Inflammatory macrophage treated with lipopolysaccharide for 4 hours (primary cell): Measurements from ENCODE around the gene ZC3H12C.
"Not testable (repeated sequence)": the region's sequence is repeated elsewhere in the genome, so short reads cannot be mapped to it uniquely, and the experiment has no call there.

ENCODE experiments used
- DNase-seq: peaks from one replicate; pipeline ENCODE4 v3.0.0-alpha.2; 2020

Gene ZC3H12C

DNA sequence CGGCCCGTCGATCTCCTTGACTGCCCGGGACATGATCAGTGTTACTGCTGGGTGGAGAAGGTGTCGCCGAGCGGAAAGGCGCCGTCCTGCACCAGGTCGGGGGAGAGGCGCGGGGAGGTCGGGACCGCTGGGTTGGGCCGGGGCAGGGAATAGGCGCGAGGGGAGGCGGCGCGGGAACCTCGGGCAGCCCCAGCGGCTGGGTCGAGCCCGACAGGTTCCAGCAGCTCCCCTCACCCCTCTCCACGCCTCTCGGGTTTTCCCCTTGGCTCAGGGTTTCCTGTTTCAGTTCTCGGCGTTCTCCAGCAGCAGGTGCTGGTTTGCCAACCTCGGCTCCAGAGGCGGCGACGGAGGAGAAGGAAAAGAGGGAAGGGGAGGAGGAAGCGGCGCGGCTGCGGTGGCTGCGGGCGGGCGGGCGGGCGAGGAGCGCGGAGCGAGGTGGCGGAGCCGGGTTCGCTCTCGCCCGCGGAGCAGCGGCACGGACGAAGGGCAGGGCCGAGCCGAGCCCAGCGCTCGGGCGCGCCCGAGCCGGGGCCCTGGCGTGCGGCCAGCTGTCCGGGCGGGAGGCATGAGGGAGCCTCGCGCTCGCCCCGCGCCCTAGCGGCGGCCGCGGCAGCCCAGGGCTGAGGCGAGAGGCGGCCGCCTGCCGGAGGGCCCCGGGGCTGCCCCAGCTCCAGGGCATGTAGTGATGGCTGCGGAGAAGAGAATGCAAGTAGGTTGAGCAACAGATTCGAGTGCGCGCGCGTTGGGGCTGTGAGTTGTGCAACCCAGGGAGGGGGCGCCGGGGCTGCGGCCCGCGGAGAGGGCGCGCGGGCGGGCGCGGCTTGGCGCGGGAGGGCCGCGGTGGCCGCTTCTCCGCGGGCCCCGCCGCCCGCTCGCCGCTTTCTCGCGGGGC, at the start of gene ZC3H12C:
Gene ZC3H12C, plus strand, starts transcription at position 878 of the 892 bp plus-strand sequence. CDS start 20 bp downstream, outside the sequence.
- peak; percentile 90 for DNase-seq

DNA sequence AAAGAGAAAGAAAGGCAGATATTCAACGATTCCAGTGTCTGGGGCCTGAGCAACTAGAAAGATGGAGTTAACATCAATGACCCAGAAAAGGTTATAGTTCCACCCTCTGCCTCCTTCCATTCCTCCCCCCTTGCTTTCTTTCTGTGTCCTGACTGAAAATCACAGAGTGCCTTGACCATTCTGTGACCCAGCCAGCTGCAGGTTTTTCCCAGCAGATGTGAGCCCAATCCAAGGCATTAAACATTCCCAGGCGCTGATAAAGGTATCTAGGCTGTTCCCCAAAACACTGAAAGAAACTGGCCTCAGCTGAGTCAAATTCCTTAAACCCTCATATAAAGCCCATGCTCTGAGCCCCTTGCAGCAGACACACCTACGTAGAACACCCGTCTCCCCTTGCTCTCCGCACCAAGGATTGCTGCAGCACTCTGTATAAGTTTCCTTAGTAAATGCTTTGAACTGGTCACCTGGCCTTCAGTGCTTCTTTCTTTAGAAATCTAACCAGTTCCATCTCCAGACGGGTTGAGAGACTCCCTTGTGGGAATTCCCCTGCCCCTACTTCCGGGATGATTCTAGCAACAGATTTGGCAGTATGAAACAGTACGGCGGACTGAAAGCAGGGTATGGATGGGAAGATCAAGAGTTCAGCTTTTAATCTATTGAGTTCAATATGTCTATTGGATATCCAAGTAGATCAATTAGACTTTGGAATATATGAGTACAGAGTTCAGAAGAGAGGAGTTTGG, 48.8 kb upstream of the ZC3H12C start:
- DNase-seq, result no peak

DNA sequence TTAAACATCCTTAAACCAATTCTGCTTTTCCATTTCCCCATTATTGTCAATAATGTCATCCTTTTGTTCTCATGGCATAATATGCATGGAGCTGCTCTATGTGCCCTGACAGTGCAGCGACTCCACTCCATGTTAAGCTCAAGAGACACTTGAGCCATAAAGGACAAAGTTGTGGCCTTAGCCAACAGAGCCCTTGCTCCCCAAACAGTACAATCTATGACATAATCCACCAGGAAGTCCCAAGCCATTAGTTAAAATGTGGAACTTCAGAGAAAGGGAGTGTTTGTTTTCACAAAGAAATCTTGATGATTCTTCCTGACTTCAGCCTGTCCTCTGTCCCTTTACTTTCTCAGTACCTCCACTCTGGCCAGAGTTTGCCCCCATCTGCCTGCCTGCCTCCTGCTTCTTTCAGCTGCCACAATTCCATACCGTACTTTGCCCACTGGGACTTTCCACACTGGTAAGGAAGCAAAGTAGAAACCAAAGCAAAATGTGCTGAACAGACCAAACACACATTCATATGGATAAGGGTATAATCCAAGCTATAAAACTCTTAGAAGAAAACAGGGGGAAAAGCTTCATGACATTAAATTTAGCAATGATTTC, 46.3 kb upstream of the ZC3H12C start:
- peak; percentile 33 for DNase-seq

DNA sequence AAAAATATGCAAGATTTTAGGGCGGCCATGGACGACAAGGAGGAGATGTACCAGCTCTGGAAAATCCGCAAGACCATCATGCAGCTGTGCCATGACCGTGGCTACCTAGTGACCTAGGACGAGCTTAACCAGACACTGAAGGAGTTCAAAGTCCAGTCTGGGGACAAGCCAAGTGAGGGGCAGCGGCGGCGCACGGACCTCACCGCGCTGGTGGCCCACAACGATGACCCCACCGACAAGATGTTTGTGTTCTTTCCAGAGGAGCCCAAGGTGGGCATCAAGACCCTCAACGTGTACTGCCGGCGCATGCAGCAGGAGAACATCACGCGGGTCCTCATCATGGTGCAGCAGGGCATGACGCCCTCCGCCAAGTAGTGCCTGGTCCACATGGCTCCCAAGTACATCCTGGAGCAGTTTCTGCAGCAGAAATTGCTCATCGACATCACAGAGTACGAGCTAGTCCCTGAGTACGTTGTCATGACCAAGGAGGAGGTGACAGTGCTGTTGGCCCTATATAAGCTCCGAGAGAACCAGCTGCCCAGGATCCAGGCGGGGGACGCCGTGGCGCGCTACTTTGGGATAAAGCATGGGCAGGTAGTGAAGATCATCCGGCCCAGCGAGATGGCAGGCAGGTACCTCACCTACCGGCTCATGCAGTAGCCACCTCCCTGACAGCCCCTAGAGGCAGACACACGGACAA, 43.5 kb upstream of the ZC3H12C start:
- no peak for DNase-seq

DNA sequence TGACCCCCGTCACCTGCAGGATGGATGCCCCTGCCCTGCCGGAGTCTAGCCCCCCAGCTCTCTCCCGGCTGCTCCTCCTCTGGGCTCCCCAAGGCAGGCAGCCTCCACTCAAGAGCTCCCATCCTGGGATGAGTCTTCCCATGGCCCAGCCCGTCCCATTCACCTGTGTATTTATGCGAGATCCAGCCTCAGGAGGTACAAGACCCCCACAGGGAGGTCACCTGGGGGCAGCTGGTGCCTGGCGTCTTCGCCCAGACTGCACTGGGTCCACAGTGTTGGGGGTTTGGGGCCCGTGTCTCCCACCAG, 43.0 kb upstream of the ZC3H12C start:
- DNase-seq, result no peak

DNA sequence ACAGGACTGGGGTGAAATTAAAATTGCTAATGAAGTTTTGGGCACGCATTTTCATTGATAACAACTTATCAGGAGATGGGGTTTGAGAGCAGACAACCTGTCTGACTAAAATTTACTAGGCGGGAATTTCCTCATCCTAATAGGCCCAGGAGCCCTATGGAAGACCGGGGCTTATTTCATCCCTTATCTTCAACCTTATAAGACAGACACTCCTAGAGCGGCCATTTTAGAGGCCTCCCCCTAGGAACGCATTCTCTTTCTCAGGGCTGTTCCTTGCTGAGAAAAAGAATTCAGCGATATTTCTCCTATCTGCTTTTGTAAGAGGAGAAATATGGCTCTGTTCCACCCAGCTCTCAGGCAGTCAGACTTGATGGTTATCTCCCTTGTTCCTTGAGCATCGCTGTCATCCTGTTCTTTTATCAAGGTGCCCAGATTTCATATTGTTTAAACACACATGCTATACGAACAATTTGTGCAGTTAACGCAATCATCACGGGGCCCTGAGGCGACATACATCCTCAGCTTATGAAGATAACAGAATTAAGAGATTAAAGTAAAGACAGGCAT, 39.3 kb upstream of the ZC3H12C start:
- DNase-seq, result no peak

DNA sequence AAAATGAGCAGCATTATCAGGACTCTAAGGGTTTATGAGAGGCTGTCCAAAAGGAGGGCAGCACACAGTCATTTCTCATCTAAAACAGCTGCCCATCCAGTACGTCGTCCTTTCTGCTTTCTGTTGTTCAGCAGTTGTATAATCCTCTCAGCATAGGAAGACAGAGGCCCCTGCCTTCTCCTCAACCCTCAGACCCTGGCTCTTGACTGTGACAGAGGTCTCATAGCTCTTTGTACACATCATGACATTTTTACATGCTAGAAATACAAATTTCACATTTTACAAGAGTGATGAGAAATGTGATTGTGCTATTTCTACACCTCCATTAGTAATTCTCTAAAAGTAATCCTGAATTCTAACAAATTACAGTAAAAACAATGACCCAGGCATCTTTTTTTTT, 36.2 kb upstream of the ZC3H12C start:
- DNase-seq, result no peak

DNA sequence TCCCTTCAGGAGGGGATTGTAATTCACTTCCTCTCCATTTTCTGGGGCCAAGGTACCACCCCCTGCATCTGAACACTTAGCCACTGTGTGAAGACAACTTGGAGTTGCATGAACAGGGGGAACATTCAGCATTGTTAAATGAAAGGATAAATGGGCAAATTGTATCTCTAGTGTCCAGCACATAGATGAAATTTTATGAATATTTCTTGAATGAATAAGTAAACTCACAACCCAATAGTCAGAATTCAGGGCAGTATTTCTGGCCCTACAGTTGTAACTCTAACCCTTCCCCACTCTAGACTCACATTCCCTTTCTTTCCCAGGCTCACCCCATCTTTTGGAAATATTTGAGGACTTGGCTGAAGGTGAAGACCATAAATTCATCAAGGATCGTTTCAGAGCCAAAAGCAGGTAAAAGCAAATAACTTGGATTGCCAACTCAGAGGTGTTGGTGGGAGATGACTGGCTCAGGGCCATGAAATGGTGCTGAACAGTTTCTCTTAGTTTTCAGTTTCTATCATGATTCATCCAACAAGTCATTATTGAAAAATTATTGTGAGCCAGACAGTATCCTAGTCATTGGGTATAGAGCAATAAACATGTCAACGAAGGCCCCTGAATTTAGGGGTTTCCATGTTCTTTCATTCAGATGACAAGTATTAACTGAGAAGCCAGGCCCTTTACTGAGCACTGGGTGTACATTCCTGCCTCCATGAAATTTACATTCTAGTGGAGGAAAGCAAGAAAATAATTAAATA, 33.3 kb upstream of the ZC3H12C start:
- no peak for DNase-seq

DNA sequence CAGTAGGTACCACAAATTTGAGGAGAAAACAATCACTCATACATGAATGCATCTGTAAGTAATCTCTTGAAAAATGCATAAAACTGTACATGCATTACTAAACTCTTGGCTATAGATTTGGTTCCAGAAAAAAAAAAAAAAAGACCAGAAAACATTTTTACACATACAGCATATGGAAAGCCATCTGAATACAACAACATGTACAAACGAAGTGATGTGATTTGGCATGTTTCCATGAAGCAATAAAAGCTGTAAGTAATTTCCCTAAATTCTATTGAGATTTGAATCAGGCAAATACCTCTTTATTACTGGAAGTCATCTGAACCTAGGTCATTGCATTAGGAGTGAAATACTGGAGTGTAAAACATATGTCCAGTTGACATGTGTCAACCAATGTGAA, 31.9 kb upstream of the ZC3H12C start:
- DNase-seq, result no peak

DNA sequence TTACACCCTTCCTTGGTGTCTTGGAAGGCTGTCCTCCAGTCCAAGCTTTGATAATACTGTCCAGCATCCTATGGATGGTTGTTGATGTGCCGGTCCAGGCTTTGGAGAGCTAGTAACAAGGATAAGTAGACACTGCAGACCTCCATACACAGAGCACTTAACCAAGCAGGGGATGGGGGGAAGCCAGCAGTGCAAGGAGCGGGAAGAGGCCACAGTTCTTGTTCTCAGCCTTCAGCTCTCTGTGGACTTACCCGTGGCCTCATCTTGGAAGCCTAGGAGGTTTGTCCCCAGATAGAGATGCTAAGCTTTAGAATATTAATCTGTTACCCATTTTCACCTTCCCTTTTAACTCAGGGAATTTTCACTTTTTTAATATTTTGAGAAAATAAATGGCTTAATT, 30.9 kb upstream of the ZC3H12C start:
- DNase-seq, result no peak

DNA sequence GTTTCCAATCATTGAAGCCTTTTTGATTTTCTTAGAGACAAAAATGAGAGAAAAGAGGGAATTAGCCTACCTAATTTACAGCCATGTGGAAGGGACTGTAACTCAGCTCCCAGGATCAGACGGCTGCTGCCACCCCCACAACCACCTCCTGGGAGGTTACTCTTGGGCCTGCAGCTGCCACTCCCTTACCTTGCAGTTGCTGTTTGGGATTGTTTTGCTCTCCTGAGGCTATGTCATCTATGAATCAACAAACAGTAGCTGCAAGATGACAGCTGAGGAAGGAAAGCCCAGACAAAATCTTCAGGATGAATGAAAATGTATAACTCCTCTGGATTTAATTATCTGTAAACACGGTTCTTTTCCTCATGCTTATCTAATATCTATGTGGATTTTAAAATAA, 28.0 kb upstream of the ZC3H12C start:
- DNase-seq, result no peak

DNA sequence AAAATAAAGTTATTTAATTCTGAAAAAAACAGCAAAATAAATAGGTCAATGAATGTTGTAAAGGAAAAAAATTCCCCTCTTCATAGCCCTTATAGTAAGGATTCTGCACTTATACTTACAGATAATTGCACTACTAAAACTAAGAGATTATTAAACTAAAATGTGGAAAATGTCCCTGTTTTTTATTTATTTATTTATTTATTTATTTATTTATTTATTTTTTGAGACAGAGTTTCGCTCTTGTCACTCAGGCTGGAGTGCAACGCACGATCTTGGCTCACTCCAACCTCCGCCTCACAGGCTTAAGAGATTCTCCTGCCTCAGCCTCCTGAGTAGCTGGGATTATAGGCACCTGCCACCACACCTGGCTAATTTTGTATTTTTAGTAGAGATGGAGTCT, 25.2 kb upstream of the ZC3H12C start:
- not testable (repeated sequence) for DNase-seq

DNA sequence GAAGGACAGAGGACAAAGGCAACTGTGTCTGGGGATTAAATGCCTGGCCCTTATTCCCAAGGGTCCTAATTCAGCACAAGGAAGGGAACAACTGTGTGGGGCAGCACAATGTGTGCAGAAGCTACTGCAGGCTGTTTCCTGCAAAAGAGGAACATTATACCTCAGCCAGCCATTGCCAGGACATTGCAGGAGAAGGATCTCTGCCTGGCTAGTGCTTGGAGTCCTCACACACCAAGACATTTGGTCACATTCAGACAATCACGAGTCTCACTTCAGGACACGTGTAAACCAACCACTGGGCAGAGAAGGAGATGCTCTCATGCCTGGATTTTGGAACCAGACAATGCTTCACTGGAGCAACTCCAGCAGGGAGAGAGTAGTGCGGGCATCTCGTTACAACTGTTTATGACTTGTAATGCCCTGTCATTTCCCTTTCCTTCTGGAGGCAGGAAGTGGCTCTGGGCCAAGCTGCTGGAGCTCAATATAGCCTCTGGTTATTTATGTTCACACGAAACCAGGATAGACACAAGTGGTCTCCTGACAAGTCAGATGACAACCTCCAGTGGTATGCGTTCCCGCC, 23.9 kb upstream of the ZC3H12C start:
- peak; percentile 62 for DNase-seq

DNA sequence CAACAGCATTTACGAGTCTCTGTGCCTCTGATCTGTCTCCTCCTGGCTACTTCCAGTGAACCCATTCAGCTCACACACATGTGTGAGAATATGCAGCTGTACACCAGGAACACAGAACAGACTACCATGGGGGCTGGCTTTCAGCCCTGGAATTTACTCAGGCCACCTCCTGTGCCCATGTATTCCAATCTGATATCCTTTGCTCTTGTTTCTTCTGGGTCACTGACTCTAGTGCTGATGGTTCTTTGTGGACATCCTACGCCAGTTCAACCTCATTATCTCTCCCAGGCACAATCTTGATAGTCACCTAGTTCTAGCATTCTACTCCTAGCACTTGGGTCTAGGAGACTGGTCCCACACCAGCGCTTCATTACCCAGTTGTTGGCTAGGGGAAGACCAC, 23.0 kb upstream of the ZC3H12C start:
- no peak for DNase-seq

DNA sequence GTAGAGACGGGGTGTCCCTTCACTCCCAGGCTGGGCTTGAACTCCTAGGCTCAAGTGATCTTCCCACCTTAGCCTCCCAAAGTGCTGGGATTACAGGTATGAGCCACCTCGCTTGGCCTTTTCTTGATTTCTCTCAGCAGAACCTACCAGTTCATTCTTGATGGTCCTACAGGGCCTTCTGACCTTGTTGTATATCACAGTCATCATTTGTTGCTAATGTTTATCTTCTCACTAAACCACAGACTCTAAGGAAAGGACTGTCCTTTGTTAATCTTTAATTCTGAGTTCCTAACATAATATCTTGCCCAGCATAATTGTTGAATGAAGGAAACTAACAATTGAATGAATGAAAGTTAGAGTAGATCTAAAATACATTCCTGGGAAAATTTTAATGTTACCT, 22.0 kb upstream of the ZC3H12C start:
- DNase-seq, result no peak

DNA sequence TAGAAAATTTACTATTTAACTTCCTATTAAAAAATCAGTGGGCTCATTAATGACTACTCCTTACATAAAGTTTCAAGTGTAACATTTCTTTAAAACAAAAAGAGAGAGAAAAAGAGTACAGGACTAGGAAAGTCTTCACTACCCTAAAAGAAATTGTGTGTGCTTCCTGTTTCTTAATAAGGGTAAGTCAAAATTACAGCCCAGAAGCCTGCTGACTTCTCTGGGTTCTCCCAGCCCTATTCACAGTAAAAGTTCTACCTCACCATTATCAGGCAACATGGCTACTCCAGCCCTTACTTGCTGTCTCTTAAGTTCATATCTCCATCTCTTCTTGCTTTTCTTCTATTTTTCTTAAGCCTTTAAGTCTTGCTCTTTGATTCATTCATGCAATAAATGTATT, 20.3 kb upstream of the ZC3H12C start:
- DNase-seq, result peak; percentile 47

DNA sequence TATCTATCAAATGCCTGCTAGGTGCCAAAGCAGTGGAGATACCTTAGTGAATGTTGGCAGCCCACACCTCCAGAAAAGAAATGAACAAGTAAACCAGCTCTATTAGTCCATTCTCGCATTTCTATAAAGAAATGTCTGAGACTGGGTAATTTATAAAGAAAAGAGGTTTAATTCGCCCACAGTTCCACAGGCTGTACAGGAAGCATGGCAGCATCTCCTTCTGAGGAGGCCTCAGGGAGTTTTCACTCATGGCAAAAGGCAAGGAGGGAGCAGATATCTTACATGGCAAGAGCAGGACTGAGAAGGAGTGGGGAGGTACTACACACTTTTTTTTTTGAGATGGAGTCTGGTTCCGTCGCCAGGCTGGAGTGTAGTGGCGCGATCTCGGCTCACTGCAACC, 18.7 kb upstream of the ZC3H12C start:
- DNase-seq, result no peak

DNA sequence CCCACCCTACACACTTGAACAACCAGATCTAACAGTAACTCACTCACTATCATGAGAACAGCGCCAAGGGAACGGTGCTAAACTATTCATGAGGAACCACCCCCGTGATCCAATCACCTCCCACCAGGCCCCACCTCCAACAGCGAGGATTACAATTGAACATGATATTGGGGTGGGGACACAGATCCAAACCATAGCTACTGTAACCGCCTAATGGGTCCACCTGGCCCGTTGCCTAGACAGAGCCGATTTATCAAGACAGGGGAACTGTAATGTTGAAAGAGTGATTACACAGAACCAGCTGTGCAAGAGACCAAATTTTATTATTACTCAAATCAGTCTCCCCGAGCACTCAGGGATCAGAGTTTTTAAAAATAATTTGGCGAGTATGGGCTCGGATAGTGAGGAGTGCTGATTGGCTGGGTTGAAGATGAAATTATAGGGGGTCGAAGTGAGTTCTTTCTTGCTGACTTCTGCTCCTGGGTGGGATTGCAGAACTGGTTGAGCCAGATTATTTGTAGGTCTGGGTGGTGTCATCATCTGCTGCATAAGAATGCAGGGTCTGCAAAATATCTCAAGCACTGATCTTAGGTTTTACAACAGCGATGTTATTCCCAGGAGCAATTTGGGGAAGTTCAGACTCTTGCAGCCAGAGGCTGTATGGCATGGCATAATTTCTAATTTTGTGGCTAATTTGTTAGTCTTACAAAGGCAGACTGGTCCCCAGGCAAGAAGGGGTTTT, 17.9 kb upstream of the ZC3H12C start:
- DNase-seq, result peak; percentile 56

DNA sequence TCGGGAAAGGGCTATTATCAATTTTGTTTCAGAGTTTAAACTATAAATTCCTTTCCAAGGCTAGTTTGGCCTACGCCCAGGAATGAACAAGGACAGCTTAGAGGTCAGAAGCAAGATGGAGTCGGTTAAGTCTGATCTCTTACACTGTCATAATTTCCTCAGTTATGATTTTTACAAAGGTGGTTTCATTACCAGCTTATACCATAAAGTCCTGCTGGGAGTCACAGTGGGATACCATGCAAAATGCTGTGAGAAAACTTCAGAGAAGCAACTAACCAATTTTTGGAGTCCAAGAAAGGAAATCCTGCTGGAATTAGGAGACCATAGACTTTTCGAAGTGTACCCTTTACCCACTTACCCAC, 17.4 kb upstream of the ZC3H12C start:
- no peak for DNase-seq

DNA sequence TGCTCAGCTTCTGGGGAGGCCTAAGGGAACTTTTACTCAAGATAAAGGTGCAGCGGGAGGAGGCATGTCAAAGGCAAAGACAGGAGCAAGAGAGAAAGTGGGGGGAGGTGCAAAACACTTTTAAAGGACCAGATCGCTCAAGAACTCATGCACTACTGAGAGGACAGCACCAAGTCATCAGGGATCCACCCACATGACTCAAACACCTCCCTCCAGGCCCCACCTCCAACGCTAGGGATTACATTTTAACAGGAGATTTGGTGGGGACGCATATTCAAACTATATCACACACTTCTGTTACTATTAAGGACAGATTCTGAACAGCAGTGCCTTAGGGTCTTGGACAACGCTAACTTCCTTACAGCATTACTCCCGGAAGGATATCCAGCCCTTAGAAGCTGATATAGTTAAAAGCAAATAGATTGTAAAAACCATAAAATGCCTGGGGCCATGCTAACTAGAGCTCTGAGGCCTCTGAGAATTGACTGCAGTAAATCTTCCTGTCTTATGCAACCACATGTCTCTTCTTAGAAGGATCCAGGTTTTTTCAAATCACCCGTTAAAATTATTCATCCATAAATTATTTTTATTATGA, 16.7 kb upstream of the ZC3H12C start:
- DNase-seq, result no peak

DNA sequence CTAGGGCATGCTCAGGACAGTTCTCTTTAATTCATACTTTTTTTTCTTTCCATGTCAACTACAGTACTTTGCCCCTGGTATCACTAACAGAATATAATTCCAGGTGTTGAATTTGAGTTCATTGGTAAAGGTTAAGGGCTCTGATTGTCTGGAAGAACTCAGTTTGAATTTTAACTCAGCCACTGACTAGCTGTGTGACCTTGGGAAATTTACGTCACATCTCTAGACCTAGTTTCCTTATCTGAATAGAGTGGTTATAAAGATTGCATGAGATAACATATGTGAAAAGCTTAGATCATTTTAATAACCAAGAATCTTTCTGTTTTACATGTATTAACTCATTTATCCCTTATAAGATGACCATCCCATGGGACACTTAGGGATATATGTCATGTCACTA, 15.8 kb upstream of the ZC3H12C start:
- DNase-seq, result no peak
